WERI-Rb-1 (cell line): Measurements from ENCODE around the gene PTPRG.

Experiments used
- DNase-seq: peaks from one replicate; pipeline ENCODE4 v3.0.0-alpha.2; 2020
- H3K27ac ChIP-seq: fragments of 250-450 bp; sonication (Bioruptor Pico); 2 replicates; pipeline ENCODE4 v1.5.1; 2020; ENCODE audit warnings: mild to moderate bottlenecking, moderate library complexity
- H3K27me3 ChIP-seq: fragments of 250-450 bp; sonication (Bioruptor Pico); 2 replicates; pipeline ENCODE4 v1.5.1; 2021; ENCODE audit warnings: mild to moderate bottlenecking, low read depth, moderate library complexity; ENCODE audit not compliant: insufficient read depth, severe bottlenecking
- H3K36me3 ChIP-seq: fragments of 250-450 bp; sonication (Bioruptor Pico); 2 replicates; pipeline ENCODE4 v1.5.1; 2020; ENCODE audit warnings: mild to moderate bottlenecking, moderate library complexity
- H3K4me3 ChIP-seq: 2 replicates; pipeline ENCODE4 v1.5.1; 2011; ENCODE audit warnings: low read depth, mild to moderate bottlenecking, control low read depth, low read length
- H3K9me3 ChIP-seq: fragments of 250-450 bp; sonication (Bioruptor Pico); 2 replicates; pipeline ENCODE4 v1.5.1; 2021; ENCODE audit warnings: mild to moderate bottlenecking, moderate library complexity; ENCODE audit not compliant: severe bottlenecking
- CTCF ChIP-seq: IDR thresholded peaks from 2 replicates; pipeline ENCODE4 v1.5.1; 2011; ENCODE audit warnings: low read depth, mild to moderate bottlenecking, control low read depth, inconsistent platforms, low read length

Gene PTPRG

GRCh38 chr3:62013951-62014350 is 452.6 kb downstream of the PTPRG start:
- peaks cover 16% of the 10 kb centered on the region for H3K36me3 ChIP-seq
- no peaks in the 10 kb centered on the region for H3K9me3 ChIP-seq
- no peaks in the 10 kb centered on the region for H3K27me3 ChIP-seq
- no peak for DNase-seq
- no peak for TF ChIP-seq CTCF
- H3K27ac ChIP-seq, result peak overlapping the region; percentile 25
- H3K4me3 ChIP-seq, result no peak overlapping the region

- Histone ChIP-seq H3K9me3 (no peaks in the 10 kb centered on the region), H3K27ac (no peak overlapping the region), H3K4me3 (no peak overlapping the region), H3K36me3 (peaks cover 9% of the 10 kb centered on the region), H3K27me3 (no peaks in the 10 kb centered on the region)
- no peak for TF ChIP-seq CTCF
- DNase-seq, result no peak
Observed at GRCh38 chr3:62015111-62015510, 453.7 kb downstream of the PTPRG start.

GRCh38 chr3:62019906-62020305 is 458.5 kb downstream of the PTPRG start:
- DNase-seq, result no peak
- Histone ChIP-seq H3K27ac (no peak overlapping the region), H3K36me3 (peaks cover 9% of the 10 kb centered on the region), H3K4me3 (no peak overlapping the region), H3K27me3 (no peaks in the 10 kb centered on the region), H3K9me3 (no peaks in the 10 kb centered on the region)
- TF ChIP-seq CTCF, result no peak

GRCh38 chr3:62020706-62021105 is 459.3 kb downstream of the PTPRG start:
- TF ChIP-seq CTCF, result no peak
- Histone ChIP-seq H3K36me3 (peaks cover 9% of the 10 kb centered on the region), H3K4me3 (no peak overlapping the region), H3K27me3 (no peaks in the 10 kb centered on the region), H3K9me3 (no peaks in the 10 kb centered on the region), H3K27ac (no peak overlapping the region)
- no peak for DNase-seq

GRCh38 chr3:62022312-62022711 is 460.9 kb downstream of the PTPRG start:
- no peak for DNase-seq
- no peak overlapping the region for H3K4me3 ChIP-seq
- peaks cover 9% of the 10 kb centered on the region for H3K36me3 ChIP-seq
- no peak for TF ChIP-seq CTCF
- H3K9me3 ChIP-seq, result no peaks in the 10 kb centered on the region
- H3K27ac ChIP-seq, result no peak overlapping the region
- H3K27me3 ChIP-seq, result no peaks in the 10 kb centered on the region

- Histone ChIP-seq H3K9me3 (no peaks in the 10 kb centered on the region), H3K27ac (no peak overlapping the region), H3K27me3 (no peaks in the 10 kb centered on the region), H3K36me3 (no peaks in the 10 kb centered on the region; the same call in 1 of the 2 replicates), H3K4me3 (no peak overlapping the region)
- TF ChIP-seq CTCF, result no peak
- no peak for DNase-seq
Observed at GRCh38 chr3:62024882-62025281, 463.5 kb downstream of the PTPRG start.
